ENCODE measurements around the gene CMSS1. TPM values are rescaled to one million over a fixed set of nuclear protein-coding genes. Genes with fewer than 3 reads are reported as not detected.

CMSS1 gene
- polyA plus RNA-seq, 2 of the 4 experiments (the other 2 are of a cell fraction): 61.1 to 62.9 TPM

DNA sequence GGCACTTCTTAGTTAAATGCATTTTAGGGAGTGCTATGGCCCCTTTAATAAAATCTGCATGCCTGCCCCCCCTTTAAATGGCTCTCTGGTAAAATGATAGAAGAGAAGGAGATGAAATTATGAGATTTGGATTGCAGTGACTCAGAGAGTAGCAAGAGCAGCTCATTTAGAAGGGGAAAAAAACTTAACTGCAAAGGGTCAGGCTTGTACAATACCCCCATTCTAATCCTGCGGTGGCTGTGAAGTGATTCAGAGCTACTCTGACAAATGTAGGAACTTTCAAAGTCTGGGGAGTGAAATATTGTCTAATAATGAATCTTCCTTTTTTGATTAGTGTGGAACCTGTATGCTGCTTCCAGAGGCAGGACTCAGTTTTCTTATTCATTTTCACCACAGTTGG, 399.1 kb downstream of the CMSS1 start:
- ATAC-seq (no peak), FAIRE-seq (no peak), DNase-seq (ENCODE audit: low read depth in 1 of 2, low spot score in 1 of 2) (no peak)
- TF ChIP-seq FOXS1 (CRISPR knock-in tag; IDR thresholded peaks at IDR 0.05) (no peak), FOSL2 (IDR thresholded peaks at IDR 0.05) (no peak), FOSL2 (CRISPR knock-in tag; IDR thresholded peaks at IDR 0.05) (no peak), MYC (IDR thresholded peaks at IDR 0.05; ENCODE audit: borderline replicate concordance, low read length) (no peak), ZNF302 (CRISPR knock-in tag; IDR thresholded peaks at IDR 0.05) (no peak), CHD2 (IDR thresholded peaks at IDR 0.05; ENCODE audit: low read length, partially characterized antibody) (no peak), POLR2A (IDR thresholded peaks at IDR 0.05; ENCODE audit: low read length) (no peak)
- TF ChIP-seq, protein P1, sequence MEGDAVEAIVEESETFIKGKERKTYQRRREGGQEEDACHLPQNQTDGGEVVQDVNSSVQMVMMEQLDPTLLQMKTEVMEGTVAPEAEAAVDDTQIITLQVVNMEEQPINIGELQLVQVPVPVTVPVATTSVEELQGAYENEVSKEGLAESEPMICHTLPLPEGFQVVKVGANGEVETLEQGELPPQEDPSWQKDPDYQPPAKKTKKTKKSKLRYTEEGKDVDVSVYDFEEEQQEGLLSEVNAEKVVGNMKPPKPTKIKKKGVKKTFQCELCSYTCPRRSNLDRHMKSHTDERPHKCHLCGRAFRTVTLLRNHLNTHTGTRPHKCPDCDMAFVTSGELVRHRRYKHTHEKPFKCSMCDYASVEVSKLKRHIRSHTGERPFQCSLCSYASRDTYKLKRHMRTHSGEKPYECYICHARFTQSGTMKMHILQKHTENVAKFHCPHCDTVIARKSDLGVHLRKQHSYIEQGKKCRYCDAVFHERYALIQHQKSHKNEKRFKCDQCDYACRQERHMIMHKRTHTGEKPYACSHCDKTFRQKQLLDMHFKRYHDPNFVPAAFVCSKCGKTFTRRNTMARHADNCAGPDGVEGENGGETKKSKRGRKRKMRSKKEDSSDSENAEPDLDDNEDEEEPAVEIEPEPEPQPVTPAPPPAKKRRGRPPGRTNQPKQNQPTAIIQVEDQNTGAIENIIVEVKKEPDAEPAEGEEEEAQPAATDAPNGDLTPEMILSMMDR (IDR thresholded peaks at IDR 0.05): no peak
- TF ChIP-seq, protein P2, sequence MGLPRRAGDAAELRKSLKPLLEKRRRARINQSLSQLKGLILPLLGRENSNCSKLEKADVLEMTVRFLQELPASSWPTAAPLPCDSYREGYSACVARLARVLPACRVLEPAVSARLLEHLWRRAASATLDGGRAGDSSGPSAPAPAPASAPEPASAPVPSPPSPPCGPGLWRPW (IDR thresholded peaks at IDR 0.05): no peak
- TF ChIP-seq, protein P3, sequence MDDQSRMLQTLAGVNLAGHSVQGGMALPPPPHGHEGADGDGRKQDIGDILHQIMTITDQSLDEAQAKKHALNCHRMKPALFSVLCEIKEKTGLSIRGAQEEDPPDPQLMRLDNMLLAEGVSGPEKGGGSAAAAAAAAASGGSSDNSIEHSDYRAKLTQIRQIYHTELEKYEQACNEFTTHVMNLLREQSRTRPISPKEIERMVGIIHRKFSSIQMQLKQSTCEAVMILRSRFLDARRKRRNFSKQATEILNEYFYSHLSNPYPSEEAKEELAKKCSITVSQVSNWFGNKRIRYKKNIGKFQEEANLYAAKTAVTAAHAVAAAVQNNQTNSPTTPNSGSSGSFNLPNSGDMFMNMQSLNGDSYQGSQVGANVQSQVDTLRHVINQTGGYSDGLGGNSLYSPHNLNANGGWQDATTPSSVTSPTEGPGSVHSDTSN (IDR thresholded peaks at IDR 0.05): no peak
- WGBS (ENCODE audit: missing lambda C conversion rate): 15% methylated on average over 1 of the region's 1 CpG
- CTCF ChIA-PET: interaction anchor here (0.6 kb wide), 1 partner anchor 409 kb away, joined by 3 read pairs; no protein-coding TSS in a partner anchor
- H3K4me2 ChIP-seq: no peak overlapping the region
- no peak overlapping the region for H3K27ac ChIP-seq
- POLR2A ChIA-PET: no interaction called here
- no peak overlapping the region for H3K4me3 ChIP-seq
- peaks cover 26% of the 10 kb centered on the region for H3K9me3 ChIP-seq
- H3K4me1 ChIP-seq: no peaks in the 10 kb centered on the region

DNA sequence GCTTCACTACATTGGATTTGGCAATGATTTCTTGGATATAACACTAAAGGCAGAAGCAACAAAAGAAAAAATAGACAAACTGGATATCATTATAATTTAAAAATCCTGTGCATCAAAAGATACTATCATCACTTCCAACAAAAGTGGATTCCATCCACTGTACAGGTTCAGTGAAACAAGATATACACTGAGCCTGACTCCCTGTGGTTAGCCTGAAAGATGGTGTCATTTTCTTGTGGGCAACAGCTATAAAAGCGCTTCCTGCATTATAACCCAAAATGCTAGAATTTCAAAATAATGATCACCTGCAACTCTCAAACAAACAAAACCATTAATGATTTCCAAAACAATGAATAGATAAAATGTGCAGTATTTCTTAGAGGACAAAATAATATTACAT, 403.5 kb downstream of the CMSS1 start:
- TF ChIP-seq, protein P1 (IDR thresholded peaks at IDR 0.05): no peak
- TF ChIP-seq MAZ (IDR thresholded peaks at IDR 0.05; ENCODE audit: borderline replicate concordance, low read depth, low read length) (no peak), ZC3H11A (IDR thresholded peaks at IDR 0.05) (no peak), MYC (IDR thresholded peaks at IDR 0.05; ENCODE audit: borderline replicate concordance, low read length) (no peak), HOXB13 (CRISPR knock-in tag; IDR thresholded peaks at IDR 0.05; ENCODE audit: low read depth) (no peak), KDM1A (IDR thresholded peaks at IDR 0.05; ENCODE audit: low read depth) (no peak), CHD2 (IDR thresholded peaks at IDR 0.05; ENCODE audit: low read length, partially characterized antibody) (no peak), EP300 (IDR thresholded peaks at IDR 0.05) (no peak), POLR2A (IDR thresholded peaks at IDR 0.05; ENCODE audit: low read length) (no peak), CBX8 (IDR thresholded peaks at IDR 0.05) (no peak), SMC3 (IDR thresholded peaks at IDR 0.05) (no peak), HOXB5 (CRISPR knock-in tag; IDR thresholded peaks at IDR 0.05) (no peak), KDM5A (IDR thresholded peaks at IDR 0.05) (no peak), ZNF302 (CRISPR knock-in tag; IDR thresholded peaks at IDR 0.05) (no peak), FOXS1 (CRISPR knock-in tag; IDR thresholded peaks at IDR 0.05) (no peak), JUNB (IDR thresholded peaks at IDR 0.05) (no peak)
- TF ChIP-seq, protein P4, sequence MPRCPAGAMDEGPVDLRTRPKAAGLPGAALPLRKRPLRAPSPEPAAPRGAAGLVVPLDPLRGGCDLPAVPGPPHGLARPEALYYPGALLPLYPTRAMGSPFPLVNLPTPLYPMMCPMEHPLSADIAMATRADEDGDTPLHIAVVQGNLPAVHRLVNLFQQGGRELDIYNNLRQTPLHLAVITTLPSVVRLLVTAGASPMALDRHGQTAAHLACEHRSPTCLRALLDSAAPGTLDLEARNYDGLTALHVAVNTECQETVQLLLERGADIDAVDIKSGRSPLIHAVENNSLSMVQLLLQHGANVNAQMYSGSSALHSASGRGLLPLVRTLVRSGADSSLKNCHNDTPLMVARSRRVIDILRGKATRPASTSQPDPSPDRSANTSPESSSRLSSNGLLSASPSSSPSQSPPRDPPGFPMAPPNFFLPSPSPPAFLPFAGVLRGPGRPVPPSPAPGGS (IDR thresholded peaks at IDR 0.05): no peak
- TF ChIP-seq, protein P5, sequence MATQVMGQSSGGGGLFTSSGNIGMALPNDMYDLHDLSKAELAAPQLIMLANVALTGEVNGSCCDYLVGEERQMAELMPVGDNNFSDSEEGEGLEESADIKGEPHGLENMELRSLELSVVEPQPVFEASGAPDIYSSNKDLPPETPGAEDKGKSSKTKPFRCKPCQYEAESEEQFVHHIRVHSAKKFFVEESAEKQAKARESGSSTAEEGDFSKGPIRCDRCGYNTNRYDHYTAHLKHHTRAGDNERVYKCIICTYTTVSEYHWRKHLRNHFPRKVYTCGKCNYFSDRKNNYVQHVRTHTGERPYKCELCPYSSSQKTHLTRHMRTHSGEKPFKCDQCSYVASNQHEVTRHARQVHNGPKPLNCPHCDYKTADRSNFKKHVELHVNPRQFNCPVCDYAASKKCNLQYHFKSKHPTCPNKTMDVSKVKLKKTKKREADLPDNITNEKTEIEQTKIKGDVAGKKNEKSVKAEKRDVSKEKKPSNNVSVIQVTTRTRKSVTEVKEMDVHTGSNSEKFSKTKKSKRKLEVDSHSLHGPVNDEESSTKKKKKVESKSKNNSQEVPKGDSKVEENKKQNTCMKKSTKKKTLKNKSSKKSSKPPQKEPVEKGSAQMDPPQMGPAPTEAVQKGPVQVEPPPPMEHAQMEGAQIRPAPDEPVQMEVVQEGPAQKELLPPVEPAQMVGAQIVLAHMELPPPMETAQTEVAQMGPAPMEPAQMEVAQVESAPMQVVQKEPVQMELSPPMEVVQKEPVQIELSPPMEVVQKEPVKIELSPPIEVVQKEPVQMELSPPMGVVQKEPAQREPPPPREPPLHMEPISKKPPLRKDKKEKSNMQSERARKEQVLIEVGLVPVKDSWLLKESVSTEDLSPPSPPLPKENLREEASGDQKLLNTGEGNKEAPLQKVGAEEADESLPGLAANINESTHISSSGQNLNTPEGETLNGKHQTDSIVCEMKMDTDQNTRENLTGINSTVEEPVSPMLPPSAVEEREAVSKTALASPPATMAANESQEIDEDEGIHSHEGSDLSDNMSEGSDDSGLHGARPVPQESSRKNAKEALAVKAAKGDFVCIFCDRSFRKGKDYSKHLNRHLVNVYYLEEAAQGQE (IDR thresholded peaks at IDR 0.05): no peak
- TF ChIP-seq, protein P6, sequence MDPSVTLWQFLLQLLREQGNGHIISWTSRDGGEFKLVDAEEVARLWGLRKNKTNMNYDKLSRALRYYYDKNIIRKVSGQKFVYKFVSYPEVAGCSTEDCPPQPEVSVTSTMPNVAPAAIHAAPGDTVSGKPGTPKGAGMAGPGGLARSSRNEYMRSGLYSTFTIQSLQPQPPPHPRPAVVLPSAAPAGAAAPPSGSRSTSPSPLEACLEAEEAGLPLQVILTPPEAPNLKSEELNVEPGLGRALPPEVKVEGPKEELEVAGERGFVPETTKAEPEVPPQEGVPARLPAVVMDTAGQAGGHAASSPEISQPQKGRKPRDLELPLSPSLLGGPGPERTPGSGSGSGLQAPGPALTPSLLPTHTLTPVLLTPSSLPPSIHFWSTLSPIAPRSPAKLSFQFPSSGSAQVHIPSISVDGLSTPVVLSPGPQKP (IDR thresholded peaks at IDR 0.05; ENCODE audit: low read depth, low read length): no peak
- H3K4me3 ChIP-seq: no peak overlapping the region
- no peak overlapping the region for H3K4me2 ChIP-seq
- 95% methylated on average over 1 of the region's 1 CpG for WGBS (ENCODE audit: missing lambda C conversion rate)
- DNase-seq (ENCODE audit: low read depth in 1 of 2, low spot score in 1 of 2): no peak
- H3K4me1 ChIP-seq: no peaks in the 10 kb centered on the region
- no peak for FAIRE-seq
- no peak for ATAC-seq
- no peak overlapping the region for H3K27ac ChIP-seq
- H3K9me3 ChIP-seq: peaks cover 26% of the 10 kb centered on the region
- ChIA-PET POLR2A (no interaction called here), CTCF (no interaction called here)

Data from A549 (cell line).